Activated effector memory CD4-positive, alpha-beta T cell treated with anti-CD3 and anti-CD28 coated beads, Interleukin-2, amount 50 U/mL, for 16 hours (primary cell): ENCODE measurements around the gene F2RL2.
A peak's percentile ranks its signal among the peaks of the same experiment; 100 is the strongest.

Experiments
- DNase-seq: peaks from one replicate; pipeline ENCODE4 v3.0.0-alpha.2; 2020

F2RL2 gene, protein sequence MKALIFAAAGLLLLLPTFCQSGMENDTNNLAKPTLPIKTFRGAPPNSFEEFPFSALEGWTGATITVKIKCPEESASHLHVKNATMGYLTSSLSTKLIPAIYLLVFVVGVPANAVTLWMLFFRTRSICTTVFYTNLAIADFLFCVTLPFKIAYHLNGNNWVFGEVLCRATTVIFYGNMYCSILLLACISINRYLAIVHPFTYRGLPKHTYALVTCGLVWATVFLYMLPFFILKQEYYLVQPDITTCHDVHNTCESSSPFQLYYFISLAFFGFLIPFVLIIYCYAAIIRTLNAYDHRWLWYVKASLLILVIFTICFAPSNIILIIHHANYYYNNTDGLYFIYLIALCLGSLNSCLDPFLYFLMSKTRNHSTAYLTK

GRCh38 chr5:76622973-76623596 lies at the start of gene F2RL2:
F2RL2 (minus strand) TSS chr5:76623403; CDS start chr5:76623230, 173 bp downstream.
- no peak for DNase-seq

DNA sequence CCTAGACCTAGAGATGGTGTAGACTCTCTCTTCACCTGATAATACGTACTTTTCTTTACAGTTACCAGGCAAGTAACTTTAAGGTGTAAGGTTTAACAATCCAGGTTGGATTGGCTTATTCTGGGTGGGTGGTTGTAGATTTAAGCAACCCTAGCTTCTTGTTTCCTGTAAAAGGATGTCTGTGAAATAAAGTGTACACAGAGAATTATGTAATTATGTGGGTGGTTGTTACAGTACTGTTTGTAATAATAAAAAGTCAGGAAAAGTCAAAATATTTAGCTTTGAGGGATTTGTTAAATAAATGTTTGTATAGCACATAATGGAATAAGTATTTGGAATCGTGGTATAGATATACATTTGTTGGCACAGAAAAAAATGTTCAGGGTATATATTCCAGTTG lies 49.0 kb upstream of the F2RL2 start:
- DNase-seq, result no peak

- DNase-seq, result no peak
Observed at GRCh38 chr5:76670508-76670907, 47.3 kb upstream of the F2RL2 start.

DNA sequence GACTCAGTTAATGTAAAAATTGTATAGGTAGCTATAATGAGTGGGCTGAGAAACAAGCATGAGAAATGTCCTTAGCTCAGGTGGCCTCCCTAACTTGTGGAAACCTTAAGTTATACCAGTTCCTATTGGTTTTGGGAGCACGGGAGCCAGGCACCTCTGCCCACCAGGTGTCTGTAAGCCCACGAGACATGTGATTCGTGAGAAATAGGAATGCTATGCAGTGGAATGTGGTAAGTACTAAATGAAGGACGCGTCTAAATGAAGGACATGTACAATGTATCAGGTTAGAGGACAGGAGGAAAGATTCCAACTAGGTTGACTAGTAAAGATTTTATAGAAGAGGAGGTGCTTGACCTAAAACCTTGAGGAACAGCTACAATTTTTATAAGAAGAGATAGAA lies 46.0 kb upstream of the F2RL2 start:
- DNase-seq, result no peak

GRCh38 chr5:76667495-76667894 lies 44.3 kb upstream of the F2RL2 start:
- DNase-seq, result no peak

- no peak for DNase-seq
Observed at GRCh38 chr5:76664079-76664478, 40.9 kb upstream of the F2RL2 start.

DNA sequence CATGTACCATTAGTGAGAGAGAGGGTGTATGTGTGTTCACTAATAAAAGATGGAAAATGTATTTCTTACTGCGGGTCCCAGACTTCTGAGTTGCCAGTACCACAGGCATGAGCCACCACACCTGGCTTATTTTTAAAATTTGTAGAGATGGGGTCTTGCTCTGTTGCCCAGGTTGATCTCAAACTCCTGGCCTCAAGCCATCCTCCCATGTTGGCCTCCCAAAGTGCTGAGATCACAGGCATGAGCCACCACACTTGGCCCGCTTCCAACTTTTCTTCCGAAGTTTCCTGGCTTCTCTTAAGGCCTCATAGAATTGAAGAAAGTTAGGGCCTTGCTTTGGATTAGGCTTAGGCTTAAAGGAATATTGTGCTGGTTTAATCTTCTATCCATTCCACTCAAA lies 40.4 kb upstream of the F2RL2 start:
- no peak for DNase-seq

DNA sequence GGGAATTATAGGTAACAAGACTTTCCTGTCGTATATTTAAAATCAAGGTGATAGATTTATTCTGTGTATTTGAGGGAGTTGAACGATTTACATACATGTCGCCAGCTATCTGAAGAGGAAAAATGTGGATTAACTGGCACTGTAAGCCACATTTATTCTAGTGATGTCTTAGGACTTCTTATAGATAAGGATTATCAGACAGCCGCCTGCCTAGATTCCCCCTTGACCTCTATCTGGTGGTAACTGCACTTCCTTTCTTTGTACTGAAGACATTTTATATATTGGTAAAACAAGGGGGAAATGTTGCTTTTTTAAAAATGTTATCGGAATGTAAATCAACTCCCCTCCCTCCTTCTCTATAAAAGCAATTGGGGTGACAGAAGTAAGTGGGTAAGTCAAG lies 39.3 kb upstream of the F2RL2 start:
- no peak for DNase-seq

- no peak for DNase-seq
Observed at GRCh38 chr5:76660360-76660759, 37.2 kb upstream of the F2RL2 start.

DNA sequence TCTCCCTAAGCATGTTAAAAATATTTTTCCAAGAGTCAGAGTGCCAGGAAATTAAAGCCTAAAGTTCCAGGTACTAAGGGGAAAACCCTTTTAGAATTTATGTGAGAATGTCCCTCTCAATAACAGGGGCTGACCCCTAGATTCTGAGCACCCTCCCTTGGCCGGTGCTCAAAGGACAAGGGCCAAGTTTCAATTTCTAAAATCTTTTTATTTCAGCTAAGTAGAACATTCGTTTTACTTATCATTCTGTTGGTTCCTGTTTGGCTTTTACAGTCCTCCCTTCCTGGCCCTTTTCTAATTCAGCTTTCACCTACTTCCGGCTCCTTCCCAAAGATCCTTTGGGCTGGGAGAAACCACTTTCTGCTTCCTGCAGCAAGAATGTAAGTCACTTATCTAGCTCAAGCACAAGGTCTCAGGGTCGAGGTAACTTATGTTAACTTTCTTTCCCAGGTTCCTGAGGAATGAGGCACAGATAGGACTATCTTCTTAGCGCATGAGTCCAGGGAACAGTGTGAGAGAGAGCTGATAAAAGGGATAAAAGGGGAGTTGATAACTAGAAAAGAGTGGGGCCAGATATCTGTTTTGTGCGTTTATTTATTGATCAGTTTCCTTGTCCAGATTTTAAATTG lies 34.6 kb upstream of the F2RL2 start:
- DNase-seq, result no peak

- DNase-seq, result no peak
Observed at GRCh38 chr5:76657091-76657490, 33.9 kb upstream of the F2RL2 start.

DNA sequence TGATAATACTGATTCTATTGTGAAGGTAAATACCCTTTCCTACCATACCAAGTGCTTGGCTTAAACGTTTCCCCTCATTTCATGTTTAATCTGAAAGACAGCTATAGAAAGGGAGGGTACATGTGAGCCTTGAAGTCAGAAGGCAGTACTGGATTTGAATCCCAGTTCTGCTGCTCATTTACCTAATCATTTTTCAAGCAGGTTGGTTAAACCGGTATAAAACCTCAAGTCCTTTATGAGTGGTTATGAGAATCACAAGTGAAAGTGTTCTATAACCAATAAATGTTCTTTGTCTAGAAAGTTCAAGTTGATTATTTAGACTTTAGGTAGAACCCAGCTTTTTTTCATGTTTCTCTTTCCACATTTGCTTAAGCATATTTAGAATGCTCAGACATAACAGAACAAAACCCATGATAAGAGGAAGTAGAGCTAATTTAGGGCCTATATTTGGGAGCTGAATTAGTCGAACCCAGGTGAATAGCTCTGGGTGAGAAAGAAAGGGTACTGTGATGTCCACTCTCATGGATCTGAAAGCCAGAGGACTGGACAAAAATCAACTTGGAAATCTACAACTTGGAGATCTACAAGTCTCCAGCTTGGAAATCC lies 29.7 kb upstream of the F2RL2 start:
- DNase-seq, result no peak

- no peak for DNase-seq
Observed at GRCh38 chr5:76649140-76649539, 25.9 kb upstream of the F2RL2 start.

DNA sequence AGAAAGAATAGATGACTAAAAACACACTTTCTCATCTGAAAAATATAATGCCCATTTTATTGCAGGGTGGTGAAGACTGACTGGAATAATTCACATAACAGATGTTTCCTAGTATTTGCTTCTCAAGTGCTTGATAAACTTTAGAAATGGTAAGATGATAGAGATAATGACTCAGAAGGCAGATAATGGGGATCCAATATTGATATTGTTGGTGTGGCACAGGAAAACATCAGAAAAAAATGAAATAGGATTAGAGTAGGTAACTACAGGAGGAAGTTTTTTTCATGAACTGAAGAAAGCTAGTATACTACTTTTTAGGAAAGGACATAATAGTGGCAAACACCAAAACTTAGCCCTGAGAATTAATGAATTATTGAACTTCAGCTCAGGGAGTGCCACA lies 20.2 kb upstream of the F2RL2 start:
- DNase-seq, result no peak

DNA sequence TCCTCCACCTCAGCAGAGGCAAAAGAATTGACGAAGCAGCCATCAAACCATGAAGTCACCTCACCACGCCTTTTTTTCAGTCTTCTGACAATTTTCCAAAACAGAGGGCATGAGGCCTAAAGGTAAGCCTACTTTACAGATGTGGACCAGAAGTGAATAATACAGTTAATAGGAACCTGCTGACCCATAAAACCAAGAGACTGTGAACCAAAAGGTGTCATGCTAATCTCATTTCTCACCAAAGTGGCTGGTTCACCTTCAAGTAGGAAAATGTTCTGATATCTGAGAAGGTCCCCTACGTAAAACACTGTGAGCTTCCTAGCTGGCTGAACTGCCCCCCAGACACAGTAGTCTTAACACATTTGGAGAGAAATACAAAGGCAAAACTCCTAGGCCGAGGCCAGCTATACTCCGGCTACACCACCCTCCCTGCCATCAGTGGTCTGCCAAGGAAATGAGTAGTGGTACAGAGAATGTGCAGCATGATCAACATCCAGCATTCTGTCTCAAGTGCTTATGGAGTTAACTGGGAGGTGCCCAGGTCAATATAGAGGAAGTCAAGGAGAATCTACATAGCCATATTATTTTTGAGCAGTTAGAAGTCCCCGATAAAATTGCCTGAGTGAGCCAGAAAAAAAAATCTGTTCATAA lies 19.3 kb upstream of the F2RL2 start:
- DNase-seq, result no peak

DNA sequence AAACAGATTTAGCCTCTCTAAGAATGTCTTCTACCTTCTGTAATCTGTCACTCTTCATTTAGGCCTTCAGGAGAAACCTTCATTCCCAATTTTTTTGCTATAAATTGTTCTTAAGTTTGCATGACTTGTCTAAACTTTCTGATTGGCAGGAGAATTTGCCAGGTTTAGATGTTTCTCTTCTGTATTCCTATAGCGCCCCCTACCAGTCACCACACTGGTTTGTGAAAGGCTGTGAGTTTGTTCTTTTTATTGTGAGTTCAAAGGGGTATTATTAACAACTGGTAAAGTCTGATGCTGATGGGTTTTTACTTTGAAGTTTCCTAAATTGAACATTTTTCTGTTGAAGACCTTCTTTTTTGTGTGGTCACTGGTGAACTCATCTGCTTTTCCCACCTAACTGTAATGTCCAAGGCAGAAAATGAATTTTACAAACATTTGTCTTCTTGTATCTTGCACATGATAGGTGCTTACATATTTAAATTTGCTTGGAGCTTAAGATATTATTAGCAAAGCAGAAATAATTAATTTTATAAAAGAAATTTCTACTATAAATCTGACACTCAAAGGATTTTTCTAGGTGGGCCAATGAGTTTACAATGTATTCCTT lies 18.4 kb upstream of the F2RL2 start:
- peak; percentile 83 for DNase-seq

DNA sequence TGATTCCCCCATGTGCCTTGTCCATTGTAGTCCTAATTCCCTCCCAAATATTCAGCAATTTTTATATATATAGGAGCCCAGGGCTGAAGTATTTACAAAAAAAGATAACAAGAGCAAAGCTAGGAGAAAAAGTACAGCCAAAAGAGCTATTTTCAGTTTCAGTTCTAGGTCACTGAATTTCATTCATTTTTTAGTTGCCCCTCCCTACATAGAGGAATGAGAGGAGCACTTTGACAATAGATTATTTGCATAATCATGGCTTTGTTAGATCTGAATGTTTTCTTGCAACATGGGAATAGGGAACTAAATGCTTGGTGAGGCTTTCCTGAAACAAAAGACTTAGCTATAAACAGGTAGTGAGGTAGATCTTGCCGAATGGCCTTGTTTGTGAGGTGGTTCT lies 15.3 kb upstream of the F2RL2 start:
- DNase-seq, result no peak

GRCh38 chr5:76637490-76637889 lies 14.3 kb upstream of the F2RL2 start:
- DNase-seq, result no peak

DNA sequence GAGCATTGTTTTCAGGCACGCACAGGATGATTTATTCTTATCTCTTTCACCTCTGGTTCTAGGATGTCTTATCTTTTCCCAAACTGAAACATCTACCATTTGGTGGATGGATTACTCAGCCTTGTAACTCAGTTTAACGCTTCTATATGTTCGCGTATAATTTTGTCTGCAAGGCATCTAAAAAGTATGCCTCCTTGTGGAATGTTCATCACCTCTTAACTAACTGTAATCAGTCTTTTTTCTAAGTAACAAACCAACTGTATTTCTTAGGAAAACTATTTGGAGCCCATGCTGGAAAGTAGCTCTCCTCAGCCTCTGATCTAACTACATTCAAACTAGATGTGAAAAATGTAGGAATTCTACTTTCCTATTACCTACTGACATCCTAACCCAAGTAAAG lies 11.5 kb upstream of the F2RL2 start:
- no peak for DNase-seq

- DNase-seq, result no peak
Observed at GRCh38 chr5:76626738-76627137, 3.5 kb upstream of the F2RL2 start.

- no peak for DNase-seq
Observed at GRCh38 chr5:76625087-76625815, 2.0 kb upstream of the F2RL2 start.

- DNase-seq, result no peak
Observed at GRCh38 chr5:76622076-76622475, 1.1 kb downstream of the F2RL2 start.
